Testis (tissue), 2 donors: Measurements from ENCODE around the gene HES1.

Source experiments
- POLR2A ChIP-seq: fragments of 450-650 bp; IDR thresholded peaks from one replicate; pipeline ENCODE4 v1.6.1; 2017; ENCODE audit warnings: antibody characterized with exemption, mild to moderate bottlenecking, moderate library complexity
- TF ChIP-seq, protein P1 (sequence below), 3 experiments: fragments of 450-650 bp in 2 of 3; fragments of 200-600 bp in 1 of 3; sonication (generic) in 1 of 3; IDR thresholded peaks; one replicate each; pipeline ENCODE4 v1.5.1; 2016 to 2019; ENCODE audit warnings: antibody characterized with exemption in 3 of 3, mild to moderate bottlenecking in 2 of 3, moderate library complexity in 1 of 3

DNA sequence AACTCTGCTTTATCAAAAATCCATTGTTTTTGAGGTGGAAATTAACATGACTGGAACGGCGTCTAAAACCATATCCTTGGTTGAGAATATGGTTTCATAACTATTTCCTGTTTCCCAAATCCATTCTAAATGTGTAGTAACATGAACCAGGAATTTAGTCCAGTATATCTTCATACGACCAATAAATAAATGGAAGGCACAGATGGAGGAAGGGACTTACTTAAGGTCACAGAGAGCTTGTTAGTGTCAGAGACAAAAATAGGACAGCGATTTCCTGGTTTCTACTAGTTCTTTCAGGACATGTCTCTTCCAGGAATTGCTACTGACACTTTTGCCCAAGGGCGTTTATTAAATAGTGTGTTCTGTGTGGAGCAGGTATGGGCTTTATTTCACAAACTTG lies 41.2 kb downstream of the HES1 start:
- TF ChIP-seq, protein P1, sequence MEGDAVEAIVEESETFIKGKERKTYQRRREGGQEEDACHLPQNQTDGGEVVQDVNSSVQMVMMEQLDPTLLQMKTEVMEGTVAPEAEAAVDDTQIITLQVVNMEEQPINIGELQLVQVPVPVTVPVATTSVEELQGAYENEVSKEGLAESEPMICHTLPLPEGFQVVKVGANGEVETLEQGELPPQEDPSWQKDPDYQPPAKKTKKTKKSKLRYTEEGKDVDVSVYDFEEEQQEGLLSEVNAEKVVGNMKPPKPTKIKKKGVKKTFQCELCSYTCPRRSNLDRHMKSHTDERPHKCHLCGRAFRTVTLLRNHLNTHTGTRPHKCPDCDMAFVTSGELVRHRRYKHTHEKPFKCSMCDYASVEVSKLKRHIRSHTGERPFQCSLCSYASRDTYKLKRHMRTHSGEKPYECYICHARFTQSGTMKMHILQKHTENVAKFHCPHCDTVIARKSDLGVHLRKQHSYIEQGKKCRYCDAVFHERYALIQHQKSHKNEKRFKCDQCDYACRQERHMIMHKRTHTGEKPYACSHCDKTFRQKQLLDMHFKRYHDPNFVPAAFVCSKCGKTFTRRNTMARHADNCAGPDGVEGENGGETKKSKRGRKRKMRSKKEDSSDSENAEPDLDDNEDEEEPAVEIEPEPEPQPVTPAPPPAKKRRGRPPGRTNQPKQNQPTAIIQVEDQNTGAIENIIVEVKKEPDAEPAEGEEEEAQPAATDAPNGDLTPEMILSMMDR (IDR thresholded peaks at IDR 0.05), result no peak
- TF ChIP-seq POLR2A, result no peak
